Measurements from ENCODE around the gene ENGASE.
"Not testable (repeated sequence)": the region's sequence is repeated elsewhere in the genome, so short reads cannot be mapped to it uniquely, and the experiment has no call there.

ENGASE gene

DNA sequence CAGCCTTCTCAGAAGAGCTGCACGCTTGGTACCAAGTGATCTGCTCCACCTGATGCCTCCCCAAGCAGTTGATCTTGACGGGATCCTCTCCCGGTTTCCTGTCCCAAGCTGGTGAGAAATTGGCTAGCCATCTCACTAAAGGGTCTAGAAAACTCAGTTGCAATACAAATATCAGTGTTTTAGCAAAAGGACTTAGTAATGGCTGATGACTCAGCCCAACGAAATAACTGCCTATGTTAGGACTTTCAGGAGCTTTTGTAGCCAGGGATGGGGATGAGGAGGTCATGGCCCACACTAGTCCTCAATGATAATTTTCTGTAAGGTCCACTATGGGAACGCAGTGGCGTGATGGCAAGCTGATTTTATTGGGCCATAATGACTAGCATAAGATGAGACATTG lies 23.3 kb upstream of the ENGASE start:
- no peak for DNase-seq (ENCODE audit: low read depth)

DNA sequence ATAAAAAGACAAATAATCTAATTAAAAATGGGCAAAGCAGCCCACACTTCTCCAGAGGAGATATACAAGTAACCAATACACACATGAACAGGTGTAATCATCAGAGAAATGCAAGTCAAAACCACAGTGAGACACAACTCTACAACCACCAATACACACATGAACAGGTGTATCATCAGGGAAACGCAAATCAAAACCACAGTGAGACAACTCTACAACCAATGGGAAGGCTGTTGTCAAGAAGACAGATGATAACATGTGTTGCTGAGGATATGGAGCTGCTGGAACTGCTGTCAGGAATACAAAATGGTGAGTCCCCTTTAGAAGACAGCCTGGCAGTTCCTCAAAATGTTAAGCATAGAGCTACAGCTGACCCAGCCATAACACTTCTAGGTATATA lies 22.5 kb upstream of the ENGASE start:
- no peak for DNase-seq (ENCODE audit: low read depth)

DNA sequence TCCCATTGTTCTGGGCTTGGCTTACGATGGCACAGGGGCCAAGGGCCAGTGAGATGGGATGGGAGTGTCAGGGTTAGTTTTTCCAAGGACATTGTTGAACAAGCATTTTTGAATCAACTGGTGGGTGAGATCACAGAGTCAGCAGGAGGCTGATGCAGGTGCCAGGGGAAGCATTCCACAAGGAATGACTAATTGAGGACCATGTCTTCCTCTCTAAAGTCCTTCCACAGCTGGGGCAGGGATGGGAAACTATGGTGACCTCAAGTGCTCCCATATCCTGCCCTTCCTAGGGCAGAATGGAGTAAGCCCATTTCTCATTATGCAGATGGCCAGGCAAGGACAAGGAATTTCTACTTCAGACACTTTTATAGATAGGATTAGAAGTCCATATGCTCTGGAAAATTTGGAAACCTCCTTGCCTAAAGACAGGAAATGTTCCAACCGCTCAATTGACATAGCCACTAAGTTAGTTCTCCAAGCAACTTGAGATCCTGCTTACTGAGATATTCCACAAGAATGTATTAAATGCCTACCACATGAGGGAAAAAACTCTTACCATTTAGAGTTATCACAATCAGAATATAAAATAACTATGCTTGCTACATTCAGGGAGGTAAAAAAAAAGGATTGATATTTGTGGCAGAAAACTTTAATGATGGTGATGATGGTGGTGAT lies 21.2 kb upstream of the ENGASE start:
- no peak for DNase-seq (ENCODE audit: low read depth)

DNA sequence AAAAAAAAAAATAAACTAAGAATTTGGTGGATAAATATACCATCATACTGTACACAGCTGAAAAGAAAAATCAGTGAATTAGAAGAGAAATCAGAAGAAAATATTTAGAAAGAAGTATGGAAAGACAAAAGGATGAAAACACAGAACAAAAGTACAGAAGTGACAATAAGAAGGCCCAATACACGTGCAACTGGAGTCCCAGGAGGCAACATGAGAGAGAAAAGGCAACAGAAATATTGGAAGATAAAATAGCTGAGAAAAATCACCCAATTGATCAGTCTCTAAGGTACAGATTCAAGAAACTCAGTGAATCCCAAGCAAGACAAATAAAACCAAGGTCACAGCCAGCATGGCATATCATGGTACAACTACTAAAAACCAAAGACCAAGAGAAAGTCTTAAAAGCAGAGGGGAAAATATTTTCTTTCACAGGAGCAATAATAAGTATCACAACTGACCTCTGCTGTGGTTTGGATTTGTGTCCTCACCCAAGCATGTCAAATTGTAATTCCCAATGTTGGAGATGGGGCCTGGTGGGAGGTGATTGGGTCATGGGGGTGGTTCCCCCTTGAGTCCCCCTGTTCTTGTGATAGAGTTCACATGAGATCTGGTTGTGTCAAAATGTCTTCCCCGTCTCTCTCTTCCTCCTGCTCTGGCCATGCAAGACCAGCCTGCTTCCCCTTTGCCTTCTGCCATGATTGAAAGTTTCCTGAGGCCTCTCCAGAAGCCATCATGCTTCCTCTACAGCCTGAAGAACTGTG lies 20.2 kb upstream of the ENGASE start:
- no peak for DNase-seq (ENCODE audit: low read depth)

DNA sequence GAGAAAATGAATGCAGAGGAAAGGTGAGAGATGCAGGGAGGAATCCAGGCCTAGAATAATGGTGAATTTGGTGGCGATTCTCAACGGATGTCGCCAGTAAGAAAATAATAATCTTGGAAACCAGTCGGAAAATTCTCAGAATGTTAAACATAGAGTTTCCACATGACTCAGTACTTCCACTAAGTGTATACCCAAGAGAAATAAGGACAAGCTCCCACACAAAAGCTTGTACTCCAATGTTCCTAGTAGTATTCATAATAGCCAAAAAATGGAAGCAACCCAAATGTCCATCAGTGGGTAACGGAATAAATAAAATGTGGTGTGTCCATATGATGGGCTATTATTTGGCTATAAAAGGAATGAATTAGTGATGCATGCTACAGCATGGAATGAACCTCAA lies 19.4 kb upstream of the ENGASE start:
- DNase-seq (ENCODE audit: low read depth) = no peak

DNA sequence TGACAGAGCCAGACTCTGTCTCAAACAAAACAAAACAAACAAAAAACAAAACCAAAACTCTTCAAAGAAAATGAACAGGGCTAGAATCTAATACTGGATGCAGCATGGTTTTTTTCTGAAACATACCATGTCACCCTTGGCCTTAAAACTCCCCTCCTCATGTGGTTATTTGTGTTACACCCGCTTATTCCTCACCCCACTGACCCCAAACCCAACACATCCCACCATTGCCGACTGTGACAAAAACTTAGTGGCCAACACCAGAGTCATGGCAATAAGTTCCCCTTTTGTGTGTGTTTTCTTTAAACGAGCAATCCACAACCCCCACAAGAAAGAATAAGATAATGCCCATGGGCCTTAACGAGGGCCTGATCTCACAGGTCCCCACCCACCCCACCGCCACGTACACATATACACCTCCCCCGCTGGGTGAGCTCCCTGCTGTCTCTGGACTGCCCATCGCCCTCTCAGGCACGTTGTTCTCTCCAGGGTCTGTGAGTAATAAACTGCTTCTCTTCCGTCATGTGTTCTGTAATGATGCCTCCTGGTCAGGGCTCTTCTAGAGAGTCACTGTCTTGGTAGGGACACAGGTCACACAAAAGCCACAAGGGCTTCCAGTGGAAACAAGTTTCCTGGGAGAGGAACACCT lies 16.8 kb upstream of the ENGASE start:
- DNase-seq (ENCODE audit: low read depth) = no peak

DNA sequence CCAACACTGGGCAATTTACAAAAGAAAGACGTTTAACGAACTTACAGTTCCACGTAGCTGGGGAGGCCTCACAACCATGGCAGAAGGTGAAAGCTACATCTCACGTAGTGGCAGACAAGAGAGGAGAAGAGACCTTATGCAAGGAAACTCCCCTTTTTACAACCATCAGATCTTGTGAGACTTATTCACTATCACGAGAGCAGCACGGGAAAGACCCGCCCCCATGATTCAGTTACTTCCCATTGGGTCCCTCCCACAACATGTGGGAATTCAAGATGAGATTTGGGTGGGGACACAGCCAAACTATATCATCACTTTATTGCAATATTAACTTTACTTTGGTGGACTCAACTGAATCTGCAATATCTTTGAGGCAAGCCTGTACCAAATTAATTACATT lies 11.9 kb upstream of the ENGASE start:
- no peak for DNase-seq (ENCODE audit: low read depth)

DNA sequence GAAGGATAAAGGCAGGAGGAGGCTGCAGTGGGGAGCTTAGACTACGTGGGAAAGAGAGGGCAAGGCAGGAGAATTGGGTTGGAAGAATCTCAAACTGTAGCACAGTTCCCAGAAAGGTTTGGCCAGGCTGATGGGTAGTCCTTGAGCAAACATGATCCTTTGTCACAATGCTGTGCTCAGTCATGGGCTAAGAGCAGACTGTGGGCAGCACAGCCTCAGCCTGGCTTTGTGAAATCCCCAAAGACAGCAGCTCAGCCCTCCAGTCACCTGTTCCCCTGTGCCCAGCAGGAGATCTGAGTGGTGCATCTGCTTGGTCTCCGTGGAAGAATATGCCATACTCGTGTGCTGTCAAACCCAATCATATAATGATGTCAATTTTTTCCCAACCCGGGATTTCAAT lies 10.6 kb upstream of the ENGASE start:
- DNase-seq (ENCODE audit: low read depth) = no peak

DNA sequence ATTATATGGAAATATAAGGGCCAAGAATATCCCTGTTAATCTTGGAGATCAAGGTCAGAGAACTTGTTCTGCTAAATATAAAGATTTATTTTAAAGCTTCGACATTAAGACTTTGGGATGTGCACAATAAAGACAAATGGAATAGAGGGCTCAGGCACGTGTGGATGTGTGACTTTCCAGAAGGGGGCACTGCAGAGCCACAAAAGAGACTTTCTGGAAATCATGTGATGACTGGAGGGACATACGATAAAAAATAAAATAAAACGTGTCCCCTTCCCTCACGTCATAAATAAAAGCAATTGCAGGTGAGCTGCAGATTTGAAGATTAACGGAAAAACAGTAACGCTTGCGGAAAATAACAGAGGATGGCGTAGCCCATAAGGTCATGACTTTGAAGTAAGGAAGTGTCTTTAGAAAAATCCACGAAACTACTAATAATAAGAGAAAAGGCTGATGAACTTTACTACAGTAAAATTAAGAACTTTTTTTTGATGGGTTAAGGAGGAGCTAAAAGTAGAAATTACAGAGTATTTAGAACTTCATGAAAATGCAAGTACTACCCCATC lies 9.4 kb upstream of the ENGASE start:
- DNase-seq (ENCODE audit: low read depth) = peak; percentile 35

DNA sequence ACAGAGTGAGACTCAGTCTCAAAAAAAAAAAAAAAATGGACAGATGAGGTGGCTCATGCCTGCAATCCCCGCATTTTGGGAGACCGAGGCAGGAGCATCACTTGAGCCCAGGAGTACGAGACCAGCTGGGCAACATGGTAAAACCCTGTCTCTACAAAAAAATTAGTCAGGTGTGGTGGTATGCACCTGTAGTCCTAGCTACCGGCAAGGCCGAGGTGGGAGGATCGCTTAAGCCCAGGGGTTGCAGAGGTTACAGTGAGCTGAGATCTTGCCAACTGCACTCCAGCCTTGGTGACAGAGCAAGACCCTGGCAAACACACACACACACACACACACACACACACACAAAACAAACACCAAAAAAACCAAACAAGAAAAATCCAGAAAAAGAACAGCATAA lies 7.7 kb upstream of the ENGASE start:
- no peak for DNase-seq (ENCODE audit: low read depth)

DNA sequence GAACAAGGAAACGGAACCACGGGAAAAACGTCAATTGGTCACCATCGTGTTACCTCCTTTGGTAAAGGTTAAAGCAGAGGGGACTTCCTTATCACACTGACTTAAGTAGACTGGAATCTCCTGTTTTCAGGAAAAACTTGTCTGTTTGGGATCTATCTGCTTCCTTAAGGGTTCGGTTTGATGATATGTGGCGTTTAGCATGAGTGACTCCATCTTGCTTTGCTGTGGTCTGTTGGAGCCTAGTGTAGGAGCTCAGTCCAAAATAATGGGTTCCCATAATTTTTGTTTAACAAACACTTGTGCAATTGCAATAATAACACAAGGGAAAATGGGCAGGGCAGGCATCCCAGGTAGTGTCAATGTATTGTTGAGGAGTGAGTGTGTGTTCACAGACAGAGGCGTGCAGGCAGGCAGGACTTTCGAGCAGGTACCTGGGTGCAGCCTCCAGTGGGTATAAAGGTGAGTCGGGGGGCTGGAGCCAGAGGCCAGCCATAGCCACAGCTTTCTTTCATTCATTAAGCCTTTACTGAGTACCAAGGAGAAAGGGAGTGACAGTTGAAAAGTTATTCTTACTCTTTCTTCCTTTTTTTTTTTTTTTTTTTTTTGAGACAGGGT lies 4.3 kb upstream of the ENGASE start:
- DNase-seq (ENCODE audit: low read depth) = no peak

DNA sequence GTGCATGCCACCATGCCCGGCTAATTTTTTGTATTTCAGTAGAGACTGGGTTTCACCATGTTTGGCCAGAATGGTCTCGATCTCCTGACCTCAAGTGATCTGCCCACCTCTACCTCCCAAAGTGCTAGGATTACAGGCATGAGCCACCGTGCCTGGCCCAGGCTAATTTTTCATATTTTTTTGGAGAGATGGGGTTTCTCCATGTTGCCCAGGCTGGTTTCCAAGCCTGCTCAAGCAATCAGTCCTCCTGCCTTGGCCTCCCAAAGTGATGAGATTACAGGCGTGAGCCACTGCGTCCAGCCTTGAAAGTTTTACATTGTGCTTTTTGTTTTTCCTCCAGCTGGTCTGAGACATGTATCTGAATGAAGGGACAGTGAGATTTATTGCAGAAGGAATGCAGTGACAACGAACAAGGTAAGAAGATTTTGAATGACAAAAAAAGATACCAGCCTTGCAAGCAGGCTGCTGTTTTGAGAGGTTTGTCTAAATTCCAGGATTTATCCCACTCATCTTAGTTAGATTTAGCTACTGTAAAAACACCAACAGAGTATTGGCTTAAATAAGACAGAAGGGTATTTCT lies 3.4 kb upstream of the ENGASE start:
- DNase-seq (ENCODE audit: low read depth) = no peak

DNA sequence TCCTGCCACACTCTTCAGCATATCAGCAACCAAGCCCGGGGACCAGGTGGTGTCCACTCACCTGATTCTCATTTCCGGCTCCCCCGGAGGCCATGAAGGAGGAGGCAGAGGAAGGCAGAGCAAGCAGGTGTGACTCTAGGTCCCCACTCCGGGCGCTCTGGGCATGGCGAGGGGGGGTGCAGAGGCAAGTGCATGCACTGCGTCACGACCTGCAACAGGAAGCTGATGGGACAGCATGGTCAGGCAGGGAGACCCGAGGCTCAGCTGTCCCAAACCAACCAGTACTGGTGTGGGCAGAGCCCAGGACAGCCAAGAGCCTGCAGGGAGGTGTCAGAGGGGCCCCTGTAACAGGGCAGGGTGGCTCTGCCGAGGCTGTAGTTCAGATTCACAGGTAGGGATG lies 2.1 kb upstream of the ENGASE start:
- no peak for DNase-seq (ENCODE audit: low read depth)

DNA sequence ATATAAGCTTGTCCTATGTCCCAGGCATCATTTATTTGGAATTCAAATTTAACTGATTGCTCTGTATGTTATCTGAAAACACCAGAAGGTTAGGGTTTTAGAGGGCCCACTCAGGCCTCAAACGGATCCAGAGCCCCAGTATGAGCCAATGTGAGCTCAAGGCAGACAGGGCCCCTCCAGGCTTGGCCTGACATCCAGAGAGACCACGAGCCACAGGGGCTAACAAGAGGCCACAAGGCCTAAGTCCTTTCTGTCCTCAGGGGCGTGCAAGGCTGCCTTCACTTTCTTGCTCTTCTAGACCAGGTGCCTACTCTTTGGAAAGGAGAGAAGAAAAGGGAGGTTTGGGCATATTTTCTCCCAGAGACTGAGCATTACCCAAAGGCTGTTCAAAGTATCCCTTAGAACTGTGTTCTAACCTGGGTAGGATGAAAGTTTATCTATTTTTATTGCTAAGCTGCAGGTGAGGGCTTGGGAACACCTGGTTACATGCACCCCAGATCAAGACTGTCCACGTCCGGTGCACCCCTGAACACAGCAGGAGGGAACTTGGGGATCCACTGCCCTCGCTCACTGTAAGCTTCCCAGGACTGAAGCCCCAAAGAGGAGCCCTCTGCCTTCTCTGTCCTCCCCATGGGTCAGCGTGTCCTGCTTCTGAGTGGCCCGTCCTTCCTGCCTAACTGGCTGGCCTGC lies 1.5 kb upstream of the ENGASE start:
- no peak for DNase-seq (ENCODE audit: low read depth)

DNA sequence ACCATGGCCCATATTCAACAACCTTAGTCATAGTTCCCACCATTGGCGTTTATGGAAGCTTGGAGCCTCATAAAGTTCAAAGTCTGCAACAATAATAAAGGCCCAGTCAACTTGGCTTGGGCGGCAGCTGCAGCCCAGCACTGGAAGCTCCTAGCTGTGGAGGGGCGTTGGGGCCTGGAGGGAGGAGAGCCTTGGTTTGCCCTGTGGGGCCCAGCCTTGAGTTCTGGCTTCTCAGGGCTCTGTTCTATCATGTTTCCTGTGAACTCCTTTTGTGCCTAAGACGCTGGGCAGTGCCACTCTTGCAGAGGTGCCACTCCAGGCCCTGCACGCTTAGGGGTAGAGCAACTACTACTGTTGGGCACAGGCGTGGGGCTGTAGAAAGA lies 927 bp upstream of the ENGASE start:
- DNase-seq (ENCODE audit: low read depth) = no peak

DNA sequence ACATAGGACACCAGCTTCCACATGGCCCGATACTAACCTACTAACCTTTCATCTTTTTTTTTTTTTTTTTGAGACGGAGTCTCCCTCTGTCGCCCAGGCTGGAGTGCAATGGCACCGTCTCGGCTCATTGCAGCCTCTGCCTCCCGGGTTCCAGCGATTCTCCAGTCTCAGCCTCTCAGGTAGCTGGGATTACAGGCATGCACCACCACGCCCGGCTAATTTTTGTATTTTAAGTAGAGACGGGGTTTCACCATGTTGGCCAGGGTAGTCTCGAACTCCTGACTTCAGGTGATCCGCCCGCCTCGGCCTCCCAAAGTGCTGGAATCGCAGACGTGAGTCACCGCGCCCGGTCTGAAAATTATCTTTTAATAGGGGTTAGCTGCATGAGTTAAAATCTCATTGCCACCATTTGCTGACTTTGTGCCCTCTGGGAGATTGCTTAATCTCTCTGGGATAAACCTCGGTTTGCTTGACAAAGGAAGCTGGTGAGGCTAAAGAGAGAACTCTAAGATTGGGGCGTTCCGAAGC lies 439 bp upstream of the ENGASE start:
- not testable (repeated sequence) for DNase-seq (ENCODE audit: low read depth)

DNA sequence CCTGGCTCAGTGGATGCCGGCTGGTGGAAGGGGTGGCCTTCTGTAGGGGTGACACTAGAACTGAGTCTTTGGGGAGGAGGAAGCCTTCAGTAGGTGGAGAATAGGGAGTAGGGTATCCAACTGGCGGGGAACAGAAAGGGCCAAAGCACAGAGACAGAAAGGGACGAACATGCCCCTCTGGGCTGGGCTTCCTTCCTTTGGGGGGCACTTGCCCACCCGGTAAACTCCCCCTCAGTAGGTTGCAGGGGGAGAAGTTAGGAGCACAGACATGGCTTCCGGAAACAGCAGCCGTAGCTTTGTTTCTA lies 774 bp downstream of the ENGASE start:
- no peak for DNase-seq (ENCODE audit: low read depth)

DNA sequence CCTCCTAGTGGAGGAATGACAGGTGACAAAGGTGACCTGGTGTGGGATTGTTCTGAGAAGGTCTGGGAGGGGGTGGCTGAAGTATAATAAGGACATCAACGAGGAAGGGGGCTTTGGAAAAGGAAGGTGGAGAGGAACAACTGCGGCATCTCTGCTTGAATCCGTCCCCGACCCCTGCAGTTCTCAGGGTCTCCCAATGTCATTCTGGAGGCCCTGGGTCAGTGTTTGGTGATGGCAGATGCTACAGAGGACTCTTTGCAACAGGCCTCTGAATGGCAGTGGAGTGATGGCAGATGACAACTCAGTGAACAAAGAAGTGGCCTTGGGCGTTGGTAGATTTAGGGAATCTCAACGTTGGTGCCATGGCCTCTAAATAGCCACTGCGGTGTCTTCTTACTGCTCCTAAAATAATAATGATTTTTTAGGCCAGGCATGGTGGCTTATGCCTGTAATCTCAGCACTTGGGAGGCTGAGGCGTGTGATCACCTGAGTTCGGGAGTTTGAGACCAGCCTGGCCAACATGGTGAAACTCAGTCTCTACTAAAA lies 1.3 kb downstream of the ENGASE start:
- no peak for DNase-seq (ENCODE audit: low read depth)

DNA sequence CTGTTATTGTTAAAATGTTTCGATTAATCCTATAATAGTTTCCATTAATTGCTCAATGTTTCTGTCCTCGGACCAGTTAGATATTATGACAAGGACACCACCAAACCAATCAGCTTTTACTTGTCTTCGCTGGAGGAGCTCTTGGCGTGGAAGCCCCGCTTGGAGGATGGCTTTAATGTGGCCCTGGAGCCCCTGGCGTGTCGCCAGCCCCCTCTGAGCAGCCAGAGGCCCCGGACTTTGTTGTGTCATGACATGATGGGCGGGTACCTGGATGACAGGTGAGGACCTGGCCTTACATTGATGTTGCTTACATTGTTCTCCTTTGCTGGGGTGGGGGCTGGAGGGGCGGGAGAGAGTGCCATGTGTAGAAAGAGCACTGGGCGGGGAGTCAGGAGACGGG lies 3.0 kb downstream of the ENGASE start:
- no peak for DNase-seq (ENCODE audit: low read depth)

DNA sequence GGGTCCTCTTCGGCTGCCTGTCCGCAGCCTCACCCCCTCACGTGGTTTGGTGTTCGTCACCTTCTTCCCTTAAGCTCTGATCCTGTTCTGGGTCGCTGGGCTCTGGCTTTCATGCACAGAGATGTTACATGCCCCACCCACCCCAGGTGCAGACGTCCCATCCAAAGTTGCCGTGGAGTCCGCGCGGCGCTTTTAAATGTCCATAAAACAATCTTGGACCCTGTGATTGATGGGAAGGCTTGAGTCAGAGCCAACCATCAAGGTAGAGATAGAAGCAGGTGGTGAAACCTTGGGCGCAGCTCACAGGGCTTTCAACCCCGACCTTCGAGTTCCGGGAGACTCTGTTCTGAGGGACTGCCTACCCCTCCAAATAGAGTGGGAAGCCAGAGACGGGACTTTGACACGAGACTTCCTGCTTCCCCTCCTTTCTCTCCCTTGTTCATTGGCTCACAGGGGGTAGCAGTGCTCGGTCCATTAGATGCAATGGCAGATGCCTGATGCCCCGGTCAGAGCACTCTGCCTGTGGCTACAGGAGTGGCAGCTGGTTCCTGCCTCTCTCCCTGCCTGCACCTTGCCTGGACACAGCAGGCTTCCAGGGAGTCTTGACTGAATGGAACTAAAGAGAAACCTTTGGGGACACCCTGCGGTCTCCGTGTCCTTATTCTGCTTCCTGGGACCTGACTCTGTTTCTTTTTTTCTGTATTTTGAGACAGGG lies 4.0 kb downstream of the ENGASE start:
- DNase-seq (ENCODE audit: low read depth) = no peak

Data from activated T-helper 1 cell treated with Interleukin-2 at 50 U/mL for 16 hours (primary cell).